PFSK-1 (cell line): ENCODE results near the gene SASH1.

Experiments used
- FOXP2 ChIP-seq: optimal IDR thresholded peaks from 2 replicates; pipeline ENCODE3; 2011; ENCODE audit warnings: borderline replicate concordance, control low read depth, inconsistent platforms; ENCODE audit not compliant: insufficient read depth; ENCODE audit errors: extremely low read length, extremely low read depth
- POLR2AphosphoS5 ChIP-seq: IDR thresholded peaks from 2 replicates; pipeline ENCODE4 v1.6.1; 2012; ENCODE audit warnings: low read depth, mild to moderate bottlenecking, control low read depth, low read length, moderate library complexity
- REST ChIP-seq, 2 experiments: IDR thresholded peaks; 2 replicates each; pipeline versions ENCODE4 v1.6.1 to v1.8.0; 2011 to 2012; ENCODE audit warnings: low read depth in 2 of 2, low read length in 2 of 2, control low read depth in 1 of 2, inconsistent platforms in 1 of 2, mild to moderate bottlenecking in 1 of 2, moderate library complexity in 1 of 2; ENCODE audit not compliant: insufficient read depth in 1 of 2
- SIN3A ChIP-seq: IDR thresholded peaks from 2 replicates; pipeline ENCODE4 v1.6.1; 2012; ENCODE audit warnings: mild to moderate bottlenecking, low read length, moderate library complexity, borderline replicate concordance; ENCODE audit not compliant: insufficient read depth
- TAF1 ChIP-seq: IDR thresholded peaks from 2 replicates; pipeline ENCODE4 v1.6.1; 2012; ENCODE audit warnings: low read length, control low read depth, borderline replicate concordance; ENCODE audit not compliant: insufficient read depth

SASH1 gene

DNA sequence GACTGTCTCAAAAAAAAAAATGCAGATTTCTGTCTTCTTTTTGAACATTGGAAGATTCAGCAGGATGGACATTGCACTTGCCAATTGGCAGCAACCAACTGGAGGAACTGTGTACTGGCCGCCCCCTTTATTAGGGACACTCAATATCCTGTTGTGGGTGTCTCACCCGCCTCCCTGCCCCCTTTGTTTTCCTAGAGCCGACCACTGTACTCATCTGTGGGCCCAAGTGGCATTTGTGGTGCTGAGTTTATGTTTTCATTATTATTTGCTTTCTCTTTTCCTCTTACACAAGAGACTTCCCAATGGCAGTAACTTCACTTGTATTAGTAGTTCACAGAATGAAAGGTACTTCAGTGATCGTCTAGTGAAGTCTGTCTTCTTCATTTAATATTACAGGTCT, 125.3 kb downstream of the SASH1 start:
- no peak for TF ChIP-seq TAF1
- TF ChIP-seq FOXP2, result no peak
- no peak for TF ChIP-seq REST (IDR thresholded peaks at IDR 0.05; ENCODE audit: insufficient read depth in 1 of 2, low read depth in 2 of 2, low read length in 2 of 2)
- TF ChIP-seq SIN3A, result no peak
- TF ChIP-seq POLR2AphosphoS5, result no peak

GRCh38 chr6:148470156-148470555, 127.5 kb downstream of the SASH1 start:
- TF ChIP-seq SIN3A (no peak), TAF1 (no peak), POLR2AphosphoS5 (no peak), FOXP2 (no peak), REST (IDR thresholded peaks at IDR 0.05; ENCODE audit: insufficient read depth in 1 of 2, low read depth in 2 of 2, low read length in 2 of 2) (no peak)

- no peak for TF ChIP-seq TAF1
- TF ChIP-seq REST (IDR thresholded peaks at IDR 0.05; ENCODE audit: insufficient read depth in 1 of 2, low read depth in 2 of 2, low read length in 2 of 2), result no peak
- TF ChIP-seq SIN3A, result no peak
- no peak for TF ChIP-seq POLR2AphosphoS5
- no peak for TF ChIP-seq FOXP2
These were observed 128.2 kb downstream of the SASH1 start for GRCh38 chr6:148470606-148471465.

DNA sequence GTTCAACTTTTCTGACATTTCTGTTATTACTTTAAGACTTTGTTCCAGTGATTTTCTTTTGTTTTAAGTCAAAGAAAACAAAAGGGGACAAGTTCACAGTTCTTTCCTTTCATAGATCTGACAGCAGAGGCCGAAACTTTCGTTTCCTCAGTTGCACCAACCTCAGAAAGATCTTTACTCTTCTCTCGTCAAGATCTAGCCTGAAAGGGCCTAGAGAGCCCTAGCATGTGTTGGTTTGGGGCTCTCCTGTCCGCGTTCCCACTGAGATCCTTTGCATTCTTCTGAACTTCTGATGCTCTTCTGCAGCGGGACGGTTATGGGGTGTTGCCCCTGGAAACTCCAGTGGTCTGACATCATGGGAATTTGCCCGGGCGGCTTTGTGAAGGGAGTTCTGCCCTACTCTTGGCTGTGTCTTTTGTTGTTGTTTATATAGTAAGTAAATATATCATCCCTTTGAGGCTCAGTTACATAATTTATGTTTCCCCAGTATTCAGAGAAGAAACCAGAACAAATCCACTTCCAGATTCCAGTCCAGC, 129.1 kb downstream of the SASH1 start:
- TF ChIP-seq SIN3A, result no peak
- TF ChIP-seq POLR2AphosphoS5, result no peak
- TF ChIP-seq FOXP2, result no peak
- no peak for TF ChIP-seq TAF1
- no peak for TF ChIP-seq REST (IDR thresholded peaks at IDR 0.05; ENCODE audit: insufficient read depth in 1 of 2, low read depth in 2 of 2, low read length in 2 of 2)
